Tibial nerve (tissue), 4 donors: Measurements from ENCODE around the gene CDKN1A. TPM values are rescaled to one million over a fixed set of nuclear protein-coding genes. Genes with fewer than 3 reads are reported as not detected.

Experiments
- DNase-seq, 2 donors: peaks; one replicate each; pipeline ENCODE4 v3.0.0-alpha.2; 2019; ENCODE audit warnings: low spot score in 2 of 2
- H3K27ac ChIP-seq, 4 donors: fragments of 200-600 bp; sonication (generic) in 3 of 4; one replicate each; pipeline ENCODE4 v1.5.1; 2017 to 2019; ENCODE audit warnings: mild to moderate bottlenecking in 1 of 4
- H3K27me3 ChIP-seq, 2 donors: fragments of 200-600 bp; sonication (generic) in 1 of 2; one replicate each; pipeline versions ENCODE4 v1.5.1 to v1.6.0; 2017 to 2019
- H3K36me3 ChIP-seq, 3 donors: fragments of 200-600 bp; sonication (generic); one replicate each; pipeline ENCODE4 v1.5.1; 2018 to 2019
- H3K4me1 ChIP-seq, 4 donors: fragments of 200-600 bp; sonication (generic) in 3 of 4; one replicate each; pipeline ENCODE4 v1.5.1; 2017 to 2019
- H3K4me3 ChIP-seq, 4 donors: fragments of 200-600 bp; sonication (generic) in 3 of 4; one replicate each; pipeline ENCODE4 v1.5.1; 2017 to 2019; ENCODE audit warnings: mild to moderate bottlenecking in 1 of 4, moderate library complexity in 1 of 4
- H3K9me3 ChIP-seq, 4 donors: fragments of 200-600 bp; sonication (generic) in 3 of 4; one replicate each; pipeline ENCODE4 v1.5.1; 2017 to 2019
- EP300 ChIP-seq, 2 donors: sonication (generic); formaldehyde crosslinking; IDR thresholded peaks; one replicate each; pipeline ENCODE4 v1.6.1; 2017; ENCODE audit warnings: antibody characterized with exemption in 2 of 2, mild to moderate bottlenecking in 1 of 2
- POLR2A ChIP-seq, 2 donors: fragments of 450-650 bp; IDR thresholded peaks; one replicate each; pipeline ENCODE4 v1.6.1; 2017; ENCODE audit warnings: antibody characterized with exemption in 2 of 2, mild to moderate bottlenecking in 2 of 2, moderate library complexity in 2 of 2
- WGBS, 2 donors: methylation state at CpG; one replicate each; pipeline ENCODE4 v1.1.5; 2018; 5-methylcytosine and 5-hydroxymethylcytosine counted together
- total RNA-seq, 4 donors: library from RNA; depleted of rRNA; stranded (reverse); fragments of >200 nt; gene quantifications; one replicate each; pipeline ENCODE4 v1.1.0, GENCODE V29; 2016
- TF ChIP-seq, protein P1 (sequence below), 5 experiments: fragments of 200-600 bp in 3 of 5; fragments of 450-650 bp in 2 of 5; sonication (generic) in 3 of 5; IDR thresholded peaks; one replicate each; pipeline ENCODE4 v1.5.1; 2016 to 2019; ENCODE audit warnings: antibody characterized with exemption in 5 of 5, mild to moderate bottlenecking in 3 of 5, moderate library complexity in 2 of 5

The CDKN1A gene
- total RNA-seq, 4 donors from 2014 or later, result 112 to 142 (median 124) TPM

DNA sequence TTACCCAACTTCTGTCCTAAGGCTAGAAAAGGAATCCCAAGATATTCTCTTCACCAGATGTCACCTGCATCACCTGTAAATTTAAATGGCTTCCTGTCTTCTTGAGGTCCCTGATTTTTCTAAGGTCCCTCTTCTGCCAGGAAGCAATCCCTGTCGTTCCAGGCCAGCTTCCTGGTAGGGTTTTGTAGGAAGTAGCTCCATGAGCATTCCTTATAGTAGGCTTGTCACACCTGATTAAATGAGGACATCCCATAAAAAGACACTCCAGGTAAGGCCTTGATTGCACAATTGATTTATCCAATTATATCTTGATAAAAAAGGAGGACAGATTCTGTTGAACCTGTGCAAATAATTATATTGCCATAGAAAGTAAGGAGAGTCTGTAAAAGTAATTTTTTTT, 27.8 kb downstream of the CDKN1A start:
- Histone ChIP-seq H3K36me3 (no peaks in the 10 kb centered on the region), H3K4me1 (no peaks in the 10 kb centered on the region), H3K9me3 (no peaks in the 10 kb centered on the region), H3K4me3 (no peak overlapping the region), H3K27ac (no peak overlapping the region), H3K27me3 (no peaks in the 10 kb centered on the region)
- TF ChIP-seq EP300 (IDR thresholded peaks at IDR 0.05), result no peak
- no peak for TF ChIP-seq POLR2A (IDR thresholded peaks at IDR 0.05)
- TF ChIP-seq, protein P1, sequence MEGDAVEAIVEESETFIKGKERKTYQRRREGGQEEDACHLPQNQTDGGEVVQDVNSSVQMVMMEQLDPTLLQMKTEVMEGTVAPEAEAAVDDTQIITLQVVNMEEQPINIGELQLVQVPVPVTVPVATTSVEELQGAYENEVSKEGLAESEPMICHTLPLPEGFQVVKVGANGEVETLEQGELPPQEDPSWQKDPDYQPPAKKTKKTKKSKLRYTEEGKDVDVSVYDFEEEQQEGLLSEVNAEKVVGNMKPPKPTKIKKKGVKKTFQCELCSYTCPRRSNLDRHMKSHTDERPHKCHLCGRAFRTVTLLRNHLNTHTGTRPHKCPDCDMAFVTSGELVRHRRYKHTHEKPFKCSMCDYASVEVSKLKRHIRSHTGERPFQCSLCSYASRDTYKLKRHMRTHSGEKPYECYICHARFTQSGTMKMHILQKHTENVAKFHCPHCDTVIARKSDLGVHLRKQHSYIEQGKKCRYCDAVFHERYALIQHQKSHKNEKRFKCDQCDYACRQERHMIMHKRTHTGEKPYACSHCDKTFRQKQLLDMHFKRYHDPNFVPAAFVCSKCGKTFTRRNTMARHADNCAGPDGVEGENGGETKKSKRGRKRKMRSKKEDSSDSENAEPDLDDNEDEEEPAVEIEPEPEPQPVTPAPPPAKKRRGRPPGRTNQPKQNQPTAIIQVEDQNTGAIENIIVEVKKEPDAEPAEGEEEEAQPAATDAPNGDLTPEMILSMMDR (IDR thresholded peaks at IDR 0.05), result no peak
- no peak for DNase-seq
- WGBS, 2 donors, result 53 to 67% methylated on average over 1 of the region's 1 CpG

DNA sequence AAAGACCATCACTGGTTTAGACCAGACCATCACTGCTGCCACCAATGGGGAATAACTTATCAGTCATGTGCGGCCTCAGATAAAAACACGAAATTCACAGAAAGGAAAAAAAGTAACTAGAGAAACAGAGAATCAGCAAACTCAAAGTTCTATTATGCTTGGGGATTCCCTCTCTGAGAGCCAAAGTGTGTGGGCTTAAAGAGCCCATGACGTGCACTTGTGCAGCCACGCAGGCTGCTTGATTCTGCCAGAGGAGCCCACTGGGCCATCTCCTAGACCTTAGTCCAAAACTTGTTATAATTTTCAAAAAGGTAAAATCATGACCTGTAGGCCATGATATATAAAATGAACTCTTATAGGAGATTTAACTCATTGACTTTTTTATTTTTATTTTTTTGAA, 34.3 kb downstream of the CDKN1A start:
- H3K4me1 ChIP-seq, result no peaks in the 10 kb centered on the region
- no peak overlapping the region for H3K27ac ChIP-seq
- H3K4me3 ChIP-seq, result no peak overlapping the region
- no peaks in the 10 kb centered on the region for H3K9me3 ChIP-seq
- WGBS, 2 donors, result 45 to 63% methylated on average over 4 of the region's 4 CpGs
- no peaks in the 10 kb centered on the region for H3K36me3 ChIP-seq
- TF ChIP-seq, protein P1 (IDR thresholded peaks at IDR 0.05), result no peak
- TF ChIP-seq POLR2A (IDR thresholded peaks at IDR 0.05) (no peak), EP300 (IDR thresholded peaks at IDR 0.05) (no peak)
- no peak for DNase-seq
- H3K27me3 ChIP-seq, result no peaks in the 10 kb centered on the region

DNA sequence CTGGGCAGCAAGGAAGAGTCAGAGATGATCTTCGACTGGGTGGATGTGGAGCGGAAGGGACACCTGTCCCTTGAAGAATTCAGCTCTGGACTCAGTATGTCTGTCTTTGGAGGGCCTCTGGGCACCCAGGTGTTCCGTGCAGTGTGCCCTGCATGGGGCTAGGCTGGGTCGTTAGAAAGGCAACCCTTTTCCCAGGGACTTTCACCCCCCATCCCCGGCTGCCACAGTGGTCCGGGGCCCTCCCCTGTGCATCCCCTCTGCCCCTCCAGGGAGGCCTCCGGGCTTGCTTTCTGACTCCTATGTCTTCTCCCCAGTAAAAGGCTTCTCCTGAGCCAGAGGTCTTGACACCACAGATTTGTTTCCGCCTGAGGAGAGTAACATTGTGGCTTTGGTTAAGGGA, 35.3 kb downstream of the CDKN1A start:
- Histone ChIP-seq H3K36me3 (no peaks in the 10 kb centered on the region), H3K9me3 (no peaks in the 10 kb centered on the region), H3K27me3 (no peaks in the 10 kb centered on the region), H3K4me1 (no peaks in the 10 kb centered on the region), H3K4me3 (no peak overlapping the region), H3K27ac (no peak overlapping the region)
- TF ChIP-seq POLR2A (IDR thresholded peaks at IDR 0.05), result no peak
- TF ChIP-seq EP300 (IDR thresholded peaks at IDR 0.05), result no peak
- TF ChIP-seq, protein P1 (IDR thresholded peaks at IDR 0.05), result no peak
- 80 to 84% methylated on average over 8 of the region's 8 CpGs for WGBS, 2 donors
- DNase-seq, result no peak

DNA sequence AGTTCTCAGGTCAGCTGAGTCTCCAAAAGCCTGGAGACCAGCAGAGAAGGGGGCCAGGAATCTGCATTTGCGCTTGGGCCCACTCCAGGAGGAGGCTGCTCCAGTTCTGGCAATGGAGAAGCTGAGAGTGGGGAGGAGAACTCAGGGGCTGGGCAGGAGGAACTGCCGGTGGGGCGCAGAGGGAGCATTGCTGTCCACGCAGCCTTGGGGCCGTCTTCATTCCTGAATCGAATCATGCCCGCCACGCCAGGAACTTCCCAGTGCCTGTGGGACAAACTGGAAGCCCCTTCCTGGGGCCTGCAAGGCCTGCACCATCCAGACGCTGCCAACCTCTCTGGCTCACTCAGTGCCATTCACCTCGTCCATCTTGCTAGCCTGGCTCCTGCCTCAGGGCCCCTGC, 36.0 kb downstream of the CDKN1A start:
- 78 to 88% methylated on average over 10 of the region's 10 CpGs for WGBS, 2 donors
- no peaks in the 10 kb centered on the region for H3K27me3 ChIP-seq
- TF ChIP-seq EP300 (IDR thresholded peaks at IDR 0.05), result no peak
- TF ChIP-seq POLR2A (IDR thresholded peaks at IDR 0.05), result no peak
- TF ChIP-seq, protein P1 (IDR thresholded peaks at IDR 0.05), result no peak
- H3K4me3 ChIP-seq, result no peak overlapping the region
- H3K27ac ChIP-seq, result no peak overlapping the region
- no peaks in the 10 kb centered on the region for H3K4me1 ChIP-seq
- H3K36me3 ChIP-seq, result no peaks in the 10 kb centered on the region
- no peak for DNase-seq
- no peaks in the 10 kb centered on the region for H3K9me3 ChIP-seq

DNA sequence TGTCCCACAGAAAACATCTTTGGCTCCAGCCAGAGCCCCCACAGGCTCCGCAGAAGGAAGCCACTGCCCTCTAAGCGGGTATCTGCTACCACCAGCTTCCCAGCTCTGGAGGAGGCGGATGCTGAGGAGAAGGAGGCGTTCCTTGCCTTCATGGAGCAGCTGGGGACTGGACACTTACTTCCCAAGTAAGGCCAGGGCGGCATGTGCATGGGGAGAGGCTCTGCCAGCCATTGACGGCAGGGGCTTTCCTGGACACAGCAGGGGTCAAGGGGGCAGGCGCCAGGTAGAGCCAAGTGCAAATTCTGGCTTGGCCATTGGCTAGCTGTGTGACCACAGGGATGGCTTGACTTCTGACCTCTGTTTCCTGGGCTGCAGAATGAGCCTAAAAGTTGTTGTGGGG, 37.0 kb downstream of the CDKN1A start:
- TF ChIP-seq, protein P1 (IDR thresholded peaks at IDR 0.05), result no peak
- no peak for TF ChIP-seq POLR2A (IDR thresholded peaks at IDR 0.05)
- TF ChIP-seq EP300 (IDR thresholded peaks at IDR 0.05), result no peak
- H3K9me3 ChIP-seq, result no peaks in the 10 kb centered on the region
- no peak overlapping the region for H3K4me3 ChIP-seq
- H3K27ac ChIP-seq, result no peak overlapping the region
- no peaks in the 10 kb centered on the region for H3K36me3 ChIP-seq
- H3K4me1 ChIP-seq, result no peaks in the 10 kb centered on the region
- DNase-seq, result no peak
- 70 to 79% methylated on average over 7 of the region's 7 CpGs for WGBS, 2 donors
- H3K27me3 ChIP-seq, result no peaks in the 10 kb centered on the region
